ENCODE data around the gene UXS1. TPM values are rescaled to one million over a fixed set of nuclear protein-coding genes. Genes with fewer than 3 reads are reported as not detected.

The UXS1 gene
- total RNA-seq, 1 donor from 2014 or later: 68.3 TPM

- DNase-seq: no peak
- Mint-ChIP-seq H3K4me3 (ENCODE audit: unreplicated experiment) (peak overlapping the region; percentile 77), H3K4me1 (ENCODE audit: low read depth, unreplicated experiment) (peaks cover 7% of the 10 kb centered on the region), H3K27me3 (ENCODE audit: unreplicated experiment) (peaks cover 8% of the 10 kb centered on the region), H3K36me3 (ENCODE audit: unreplicated experiment) (peaks cover 4% of the 10 kb centered on the region), H3K27ac (ENCODE audit: unreplicated experiment) (no peak overlapping the region), H3K9me3 (ENCODE audit: unreplicated experiment) (peaks cover 3% of the 10 kb centered on the region)
- TF ChIP-seq CTCF (IDR thresholded peaks at IDR 0.05; ENCODE audit: partially characterized antibody, unreplicated experiment): no peak
Measured at GRCh38 chr2:106195456-106195855, 1.4 kb upstream of the UXS1 start.

GRCh38 chr2:106193690-106193976 is 468 bp downstream of the UXS1 start:
- Mint-ChIP-seq H3K4me3 (ENCODE audit: unreplicated experiment) (peak overlapping the region; percentile 78), H3K4me1 (ENCODE audit: low read depth, unreplicated experiment) (peaks cover 17% of the 10 kb centered on the region), H3K27ac (ENCODE audit: unreplicated experiment) (no peak overlapping the region), H3K36me3 (ENCODE audit: unreplicated experiment) (peaks cover 4% of the 10 kb centered on the region), H3K9me3 (ENCODE audit: unreplicated experiment) (peaks cover 3% of the 10 kb centered on the region), H3K27me3 (ENCODE audit: unreplicated experiment) (peaks cover 8% of the 10 kb centered on the region)
- peak; percentile 55 for DNase-seq
- TF ChIP-seq CTCF (IDR thresholded peaks at IDR 0.05; ENCODE audit: partially characterized antibody, unreplicated experiment): no peak

GRCh38 chr2:106192752-106193689 is 1.1 kb downstream of the UXS1 start:
- H3K27me3 Mint-ChIP-seq (ENCODE audit: unreplicated experiment): peaks cover 8% of the 10 kb centered on the region
- peaks cover 4% of the 10 kb centered on the region for H3K36me3 Mint-ChIP-seq (ENCODE audit: unreplicated experiment)
- TF ChIP-seq CTCF (IDR thresholded peaks at IDR 0.05; ENCODE audit: partially characterized antibody, unreplicated experiment): no peak
- peak overlapping the region; percentile 78 for H3K4me3 Mint-ChIP-seq (ENCODE audit: unreplicated experiment)
- H3K9me3 Mint-ChIP-seq (ENCODE audit: unreplicated experiment): peaks cover 3% of the 10 kb centered on the region
- peaks cover 22% of the 10 kb centered on the region for H3K4me1 Mint-ChIP-seq (ENCODE audit: low read depth, unreplicated experiment)
- peak; percentile 68 for DNase-seq
- peak overlapping the region; percentile 14 for H3K27ac Mint-ChIP-seq (ENCODE audit: unreplicated experiment)

GRCh38 chr2:106191511-106192016 is 2.5 kb downstream of the UXS1 start:
- no peak overlapping the region for H3K27ac Mint-ChIP-seq (ENCODE audit: unreplicated experiment)
- TF ChIP-seq CTCF (IDR thresholded peaks at IDR 0.05; ENCODE audit: partially characterized antibody, unreplicated experiment): no peak
- peaks cover 25% of the 10 kb centered on the region for H3K4me1 Mint-ChIP-seq (ENCODE audit: low read depth, unreplicated experiment)
- H3K36me3 Mint-ChIP-seq (ENCODE audit: unreplicated experiment): peaks cover 4% of the 10 kb centered on the region
- H3K27me3 Mint-ChIP-seq (ENCODE audit: unreplicated experiment): peaks cover 6% of the 10 kb centered on the region
- H3K4me3 Mint-ChIP-seq (ENCODE audit: unreplicated experiment): peak overlapping the region; percentile 15
- no peak for DNase-seq
- H3K9me3 Mint-ChIP-seq (ENCODE audit: unreplicated experiment): peaks cover 3% of the 10 kb centered on the region

All from glutamatergic neuron (in vitro differentiated cells).